GDM1 (cell line): Measurements from ENCODE around the gene AMPD2.
"Not testable (repeated sequence)": the region's sequence is repeated elsewhere in the genome, so short reads cannot be mapped to it uniquely, and the experiment has no call there.

ENCODE experiments used
- DNase-seq: peaks from one replicate; lab custom pipeline; 2025; lab: John Stamatoyannopoulos, UW

Gene AMPD2

DNA sequence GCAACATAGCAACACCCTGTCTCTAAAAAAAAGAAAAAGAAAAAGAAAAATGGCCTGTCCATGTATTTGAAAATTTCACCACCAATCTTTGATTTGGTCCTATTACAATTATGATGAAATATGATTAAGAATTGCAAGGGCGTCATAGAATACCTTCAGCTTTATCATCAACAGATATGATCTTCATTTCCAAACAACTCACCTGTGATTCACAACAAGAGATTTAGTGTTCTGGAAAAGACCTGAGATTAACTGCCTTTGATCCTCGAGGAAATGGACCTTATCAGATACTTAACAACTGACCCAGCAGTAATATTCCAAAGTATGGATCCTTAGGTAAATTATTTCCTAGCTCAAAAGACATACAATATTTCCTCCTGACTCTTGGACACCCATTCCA lies 32.8 kb downstream of the AMPD2 start:
- no peak for DNase-seq

GRCh38 chr1:109653306-109653705 lies 33.7 kb downstream of the AMPD2 start:
- no peak for DNase-seq

DNA sequence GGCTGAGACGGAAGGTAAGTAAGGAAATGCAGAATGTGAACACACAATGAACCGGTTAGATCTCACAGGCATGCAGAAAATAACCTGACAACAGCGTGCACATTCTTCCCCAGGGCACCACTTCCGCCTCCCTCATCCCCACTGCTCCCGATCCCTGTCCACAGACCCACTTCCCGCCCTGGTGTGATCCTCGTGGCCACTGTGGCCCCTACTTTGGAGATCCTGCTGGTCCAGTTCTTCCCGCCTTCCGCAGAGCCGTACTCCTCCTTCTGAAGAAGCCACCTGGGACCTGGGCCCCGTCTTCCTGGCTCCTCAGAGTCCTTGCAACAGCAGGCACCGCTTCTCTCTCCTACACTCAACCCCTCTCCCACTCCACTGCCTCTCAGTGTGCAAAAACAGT lies 34.9 kb downstream of the AMPD2 start:
- DNase-seq = no peak

DNA sequence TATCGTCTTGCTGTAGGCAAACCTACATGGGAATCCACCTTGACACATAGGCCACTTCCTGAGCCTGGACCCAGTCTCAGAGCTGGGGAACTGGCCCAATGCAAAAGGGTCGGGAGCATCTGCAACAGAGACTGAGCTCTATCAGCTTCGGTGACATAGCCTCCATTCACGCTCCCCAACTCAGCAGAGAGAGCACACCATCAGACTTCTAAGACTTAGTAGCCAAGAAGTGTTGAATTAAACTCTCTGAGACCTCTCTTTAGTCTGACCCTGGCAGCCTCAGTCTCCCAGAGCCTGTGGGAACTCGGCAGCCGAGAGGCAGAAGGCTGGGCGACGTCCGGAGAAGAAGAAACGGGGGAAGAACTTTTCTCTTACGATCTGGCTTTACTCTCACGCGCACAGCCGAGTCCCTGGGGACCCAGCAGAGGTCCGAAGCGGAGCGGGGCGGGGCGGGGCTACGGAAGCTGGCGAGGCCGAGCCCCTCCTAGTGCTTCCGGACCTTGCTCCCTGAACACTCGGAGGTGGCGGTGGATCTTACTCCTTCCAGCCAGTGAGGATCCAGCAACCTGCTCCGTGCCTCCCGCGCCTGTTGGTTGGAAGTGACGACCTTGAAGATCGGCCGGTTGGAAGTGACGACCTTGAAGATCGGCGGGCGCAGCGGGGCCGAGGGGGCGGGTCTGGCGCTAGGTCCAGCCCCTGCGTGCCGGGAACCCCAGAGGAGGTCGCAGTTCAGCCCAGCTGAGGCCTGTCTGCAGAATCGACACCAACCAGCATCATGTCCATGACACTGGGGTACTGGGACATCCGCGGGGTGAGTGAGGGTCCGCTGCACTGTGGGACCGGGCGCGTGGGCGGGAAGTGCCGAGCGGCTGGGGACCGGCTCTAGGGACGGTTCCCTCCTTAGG lies 36.2 kb downstream of the AMPD2 start, which contains the start of gene GSTM4:
GSTM4 (plus strand) TSS at position 485 of the 905 bp plus-strand sequence; CDS start at position 776, 291 bp downstream.
- peak; percentile 44 for DNase-seq

- no peak for DNase-seq
These were observed 37.8 kb downstream of the AMPD2 start for GRCh38 chr1:109657395-109657794.

GRCh38 chr1:109657970-109658369 lies 38.3 kb downstream of the AMPD2 start:
- DNase-seq = no peak

DNA sequence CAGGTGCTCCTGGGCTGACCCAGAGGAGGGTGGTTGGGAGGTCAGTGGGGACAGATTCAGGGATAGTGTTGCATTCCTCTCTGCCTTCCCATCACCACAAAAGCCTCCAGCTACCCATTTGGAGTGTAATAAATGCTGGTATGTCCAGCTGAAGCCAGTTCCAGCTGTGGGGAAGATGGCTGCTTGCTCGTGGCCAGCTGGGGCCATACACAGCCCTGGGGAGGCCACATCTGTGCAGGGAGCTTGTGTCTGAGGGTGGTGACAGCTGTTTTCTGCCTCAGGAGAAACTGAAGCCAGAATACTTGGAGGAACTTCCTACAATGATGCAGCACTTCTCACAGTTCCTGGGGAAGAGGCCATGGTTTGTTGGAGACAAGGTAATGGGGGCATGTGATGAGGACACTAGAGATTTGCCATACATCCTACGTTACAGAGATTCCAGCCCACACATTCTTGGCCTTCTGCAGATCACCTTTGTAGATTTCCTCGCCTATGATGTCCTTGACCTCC lies 39.0 kb downstream of the AMPD2 start:
- DNase-seq = peak; percentile 15

DNA sequence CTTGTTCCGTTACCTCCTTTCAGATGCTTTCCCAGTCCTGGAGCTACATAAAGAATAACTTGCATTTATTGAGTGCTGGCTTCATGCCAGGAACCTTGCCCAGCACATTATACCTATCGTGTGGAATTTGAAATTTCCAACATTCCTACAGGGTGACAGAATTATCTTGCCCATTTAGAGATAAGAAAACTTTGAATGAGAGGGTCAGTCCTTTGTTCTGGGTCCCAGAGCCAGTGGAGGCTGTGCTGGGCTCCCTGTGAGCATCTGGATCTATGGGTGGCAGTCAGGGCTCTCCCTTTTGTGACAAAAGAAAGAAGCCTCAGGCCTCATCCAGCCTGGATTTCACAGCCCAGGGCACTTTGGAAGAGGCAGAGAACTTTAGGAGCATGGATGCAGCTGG lies 39.5 kb downstream of the AMPD2 start:
- no peak for DNase-seq

- no peak for DNase-seq
These were observed 40.5 kb downstream of the AMPD2 start for GRCh38 chr1:109659997-109660690.

- DNase-seq = not testable (repeated sequence)
These were observed 41.0 kb downstream of the AMPD2 start for GRCh38 chr1:109660691-109661026.

- DNase-seq = no peak
These were observed 41.8 kb downstream of the AMPD2 start for GRCh38 chr1:109661391-109661790.

DNA sequence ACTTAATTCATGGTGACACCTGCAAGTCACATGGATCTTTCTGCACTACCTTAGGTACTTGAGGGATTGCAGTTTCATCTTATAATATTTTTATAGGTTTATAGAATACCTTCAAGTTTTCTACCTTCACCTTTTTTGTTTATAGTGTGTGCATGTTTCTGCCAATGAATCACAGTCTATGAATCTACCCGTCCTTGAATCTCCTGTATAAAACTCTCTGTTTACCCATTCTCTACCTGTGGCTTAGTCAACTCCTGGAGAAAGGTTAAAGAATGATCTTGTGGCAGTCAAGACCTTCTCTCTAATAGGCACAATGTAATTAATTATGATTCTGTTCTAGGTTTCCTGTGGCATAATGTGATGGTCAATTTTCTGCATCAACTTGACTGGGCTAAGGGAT lies 45.0 kb downstream of the AMPD2 start:
- DNase-seq = no peak

- peak; percentile 86 for DNase-seq
These were observed 48.0 kb downstream of the AMPD2 start, which contains the start of gene GSTM2 for GRCh38 chr1:109667452-109668122. TSS of gene GSTM2 (plus strand) at chr1:109668057. CDS start at chr1:109668116, 59 bp downstream.

- DNase-seq = no peak
These were observed 48.6 kb downstream of the AMPD2 start for GRCh38 chr1:109668123-109668775.

GRCh38 chr1:109669246-109669948 lies 49.8 kb downstream of the AMPD2 start:
- peak; percentile 81 for DNase-seq

- DNase-seq = not testable (repeated sequence)
These were observed 50.3 kb downstream of the AMPD2 start for GRCh38 chr1:109669949-109670302.

GRCh38 chr1:109671067-109671466 lies 51.4 kb downstream of the AMPD2 start:
- DNase-seq = no peak

- DNase-seq = not testable (repeated sequence)
These were observed 54.2 kb downstream of the AMPD2 start for GRCh38 chr1:109673861-109674260.

DNA sequence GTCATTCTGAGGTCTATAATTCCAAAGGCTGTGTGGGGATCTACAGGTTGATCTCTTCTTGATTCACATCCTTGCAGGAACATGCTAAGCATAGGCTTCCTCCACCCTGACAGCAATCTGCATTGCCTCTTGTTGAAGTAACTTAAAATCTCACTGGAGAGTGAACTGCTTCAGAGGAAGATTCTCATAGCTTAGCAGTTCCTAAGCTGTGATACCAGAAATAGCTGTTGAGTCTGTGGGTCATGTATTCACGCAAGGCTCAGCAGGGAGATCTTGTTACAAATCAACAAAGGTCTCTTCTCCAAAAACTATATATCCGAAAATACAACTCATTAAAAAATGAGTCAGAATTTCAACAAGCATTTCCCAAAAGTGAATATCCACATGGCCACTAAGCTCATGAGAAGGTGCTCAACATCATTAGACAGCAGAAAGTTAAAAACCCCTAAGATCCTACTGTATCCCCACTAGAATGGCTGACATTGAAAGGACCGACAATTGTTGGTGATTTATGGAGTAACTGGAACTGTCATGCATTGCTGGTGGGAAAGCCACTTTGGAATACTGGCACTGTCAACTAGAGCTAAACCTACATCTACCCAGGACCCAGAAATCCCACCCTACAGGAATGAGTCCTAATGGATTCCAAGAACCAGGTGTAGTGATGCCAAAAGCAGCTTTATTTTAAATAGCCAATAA lies 57.2 kb downstream of the AMPD2 start:
- DNase-seq = not testable (repeated sequence)

DNA sequence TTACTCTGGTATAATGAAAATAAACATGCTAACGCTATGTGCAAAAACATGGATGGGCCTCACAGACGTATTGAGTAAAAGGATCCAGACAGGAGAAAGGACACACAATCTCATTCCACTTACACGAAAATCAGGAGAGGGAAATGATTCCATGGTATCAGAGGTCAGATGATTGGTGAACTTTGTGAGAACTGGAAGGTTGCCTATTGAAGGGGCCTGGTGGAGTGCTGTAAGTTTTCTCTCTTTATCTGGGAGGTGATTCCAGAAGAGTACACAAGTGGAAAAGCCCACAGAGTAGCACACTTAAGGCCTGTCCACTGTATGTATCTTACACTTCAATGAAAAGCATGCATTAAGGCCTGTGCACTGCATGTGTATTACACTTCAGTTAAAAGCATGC lies 57.8 kb downstream of the AMPD2 start:
- DNase-seq = no peak

GRCh38 chr1:109678637-109679036 lies 59.0 kb downstream of the AMPD2 start:
- DNase-seq = not testable (repeated sequence)
